ENCODE data around the gene PKHD1.

PKHD1 gene

GRCh38 chr6:52104979-52105378 lies 17.6 kb upstream of the PKHD1 start:
- no peak for DNase-seq

GRCh38 chr6:52103623-52104022 lies 16.2 kb upstream of the PKHD1 start:
- no peak for DNase-seq

DNA sequence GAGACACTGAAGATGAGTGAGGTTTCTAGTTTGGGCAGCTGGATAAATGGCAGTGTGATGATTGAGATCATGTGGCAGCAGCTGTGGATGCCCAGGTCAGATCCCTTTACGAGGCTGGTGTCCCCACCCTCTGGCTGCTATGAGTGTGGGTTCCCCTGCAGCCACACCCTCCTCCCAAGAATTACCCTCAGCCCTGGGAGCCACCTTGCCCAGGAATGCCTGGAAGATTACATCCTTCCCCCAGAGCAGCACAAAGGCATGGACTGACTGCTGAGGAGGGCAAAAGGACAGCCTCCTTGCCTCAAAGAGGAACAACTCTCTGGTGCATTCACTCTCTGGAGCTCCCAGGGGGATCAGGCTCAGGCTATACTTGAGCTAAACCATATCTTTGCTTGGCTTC lies 15.0 kb upstream of the PKHD1 start:
- no peak for DNase-seq

DNA sequence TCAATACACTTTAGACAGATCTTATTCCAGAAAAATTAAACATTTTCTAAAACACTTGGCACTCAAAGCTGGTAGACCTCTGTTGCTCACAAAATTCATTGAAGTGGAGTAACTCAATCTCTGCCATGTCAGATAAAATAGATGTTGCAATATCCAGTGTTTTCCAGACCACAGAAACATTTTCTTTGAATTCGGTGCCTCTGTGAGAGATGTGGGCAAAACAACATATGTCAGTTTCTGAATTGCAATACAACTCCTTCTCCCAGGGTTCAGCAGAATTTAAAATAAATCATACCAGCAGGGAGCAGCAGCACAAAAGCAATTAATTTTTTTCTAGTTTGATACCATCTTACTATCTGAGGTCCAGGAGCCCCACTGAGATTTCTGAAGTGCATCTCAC lies 11.3 kb upstream of the PKHD1 start:
- no peak for DNase-seq

- DNase-seq = no peak
Measured at GRCh38 chr6:52089758-52090348, 2.4 kb upstream of the PKHD1 start.

- DNase-seq = no peak
Measured at GRCh38 chr6:52086741-52087140, 672 bp downstream of the PKHD1 start.

- no peak for DNase-seq
Measured at GRCh38 chr6:52081237-52081636, 6.2 kb downstream of the PKHD1 start.

DNA sequence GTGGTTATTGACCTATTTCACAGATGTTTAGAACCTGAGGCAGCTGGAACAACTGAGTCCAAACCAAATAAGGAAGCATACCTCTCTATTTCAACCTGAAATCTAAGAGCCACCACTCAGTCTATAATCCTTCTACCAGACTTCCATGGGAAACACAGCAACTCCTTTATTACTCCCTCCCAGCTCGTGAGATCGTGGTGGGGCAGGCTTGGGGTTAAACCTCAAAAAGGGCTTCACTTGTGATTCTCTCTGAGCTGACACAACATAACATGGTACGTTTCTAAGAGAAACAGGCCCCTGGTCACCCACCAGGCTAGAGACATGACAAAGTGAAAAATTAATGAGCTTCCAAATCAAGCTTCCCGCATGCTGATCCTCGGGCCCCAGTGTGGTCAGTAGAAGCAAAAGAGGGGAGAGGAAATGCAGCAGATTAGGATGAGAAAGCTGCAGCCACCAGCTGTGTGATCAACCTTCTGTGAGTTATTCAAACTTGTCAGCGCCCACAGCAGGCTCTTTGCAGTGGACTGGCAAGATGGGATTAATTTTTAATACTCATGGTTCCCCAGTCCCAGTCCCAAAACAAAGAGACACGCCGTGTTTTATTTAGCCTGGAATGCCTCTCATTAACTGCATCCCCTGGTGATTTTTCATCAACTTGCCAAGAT lies 9.3 kb downstream of the PKHD1 start:
- no peak for DNase-seq

GRCh38 chr6:52077180-52077884 lies 10.1 kb downstream of the PKHD1 start:
- no peak for DNase-seq

GRCh38 chr6:52076791-52077179 lies 10.6 kb downstream of the PKHD1 start:
- DNase-seq = no peak

DNA sequence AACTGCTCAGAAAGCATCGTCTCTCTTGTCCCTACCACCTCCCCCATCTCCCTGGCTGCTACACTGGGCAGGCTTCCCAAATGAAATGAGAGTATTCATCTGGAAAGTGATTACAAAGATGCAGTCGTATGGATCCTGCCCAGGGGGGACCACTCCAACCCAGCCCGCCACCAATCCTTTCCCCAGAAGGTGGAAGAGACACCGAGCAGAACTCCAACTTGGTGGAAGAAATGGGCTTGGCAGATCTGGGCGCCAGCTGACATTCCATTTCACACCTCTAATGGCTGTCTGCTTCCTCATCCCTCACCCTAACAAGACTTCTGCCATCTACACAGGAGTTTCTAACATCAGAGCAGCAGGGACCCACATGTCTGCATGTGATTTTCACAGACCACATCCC lies 12.7 kb downstream of the PKHD1 start:
- DNase-seq = no peak

DNA sequence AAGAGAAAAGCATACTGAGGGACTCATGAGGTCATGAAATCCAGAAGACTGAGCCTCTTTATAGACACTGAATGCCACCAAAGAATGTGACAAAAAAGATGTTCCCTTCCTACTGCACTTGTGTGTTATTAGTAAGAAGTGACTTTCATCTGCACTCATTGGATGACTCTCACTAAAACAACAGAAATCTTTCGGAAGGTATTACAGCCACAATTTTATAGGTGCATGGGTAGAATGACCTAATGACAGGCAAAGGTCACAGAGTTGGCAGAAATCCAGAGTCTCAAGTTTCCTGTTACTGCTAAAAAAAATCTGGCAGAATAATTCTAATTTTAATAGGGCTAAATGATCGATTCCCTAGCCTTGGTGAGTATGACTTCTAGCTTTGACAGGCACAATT lies 13.3 kb downstream of the PKHD1 start:
- no peak for DNase-seq

GRCh38 chr6:52065621-52066020 lies 21.8 kb downstream of the PKHD1 start:
- no peak for DNase-seq

DNA sequence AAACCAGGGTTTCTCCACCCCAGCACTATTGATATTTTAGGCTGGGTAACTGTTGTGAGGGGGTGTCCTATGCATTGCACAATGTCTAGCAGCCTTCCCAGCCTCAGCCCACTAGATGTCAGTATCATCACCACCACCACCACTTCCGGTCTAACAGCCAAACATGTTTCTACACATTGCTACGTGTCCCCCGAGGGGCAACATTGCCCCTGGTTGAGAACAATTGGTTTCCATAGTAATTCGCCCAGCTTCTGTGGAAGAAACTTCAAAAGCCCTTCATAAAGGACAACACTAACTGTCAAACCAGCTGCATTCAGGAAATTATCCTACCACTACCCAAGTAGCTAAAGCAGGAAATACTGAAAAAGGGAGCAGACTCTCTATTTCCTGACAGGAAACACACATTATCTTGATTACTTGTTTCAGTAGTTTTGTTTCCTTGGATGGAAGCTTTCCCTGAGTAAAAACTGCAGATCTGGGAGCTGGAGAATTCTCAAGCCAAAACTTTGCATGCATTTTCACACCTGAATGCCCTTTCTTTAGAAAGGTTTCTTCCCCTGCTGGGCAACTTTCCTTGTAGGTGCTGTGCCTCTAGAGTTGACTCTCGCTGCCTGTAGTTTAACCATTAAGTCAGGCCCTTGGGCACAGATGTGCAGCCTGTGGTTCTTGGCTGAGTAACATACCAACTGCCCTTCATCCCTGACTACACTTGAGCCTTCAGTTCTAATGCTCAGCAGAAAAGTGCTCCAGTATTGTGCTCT lies 23.6 kb downstream of the PKHD1 start:
- DNase-seq = no peak

GRCh38 chr6:52061481-52061880 lies 25.9 kb downstream of the PKHD1 start:
- no peak for DNase-seq

DNA sequence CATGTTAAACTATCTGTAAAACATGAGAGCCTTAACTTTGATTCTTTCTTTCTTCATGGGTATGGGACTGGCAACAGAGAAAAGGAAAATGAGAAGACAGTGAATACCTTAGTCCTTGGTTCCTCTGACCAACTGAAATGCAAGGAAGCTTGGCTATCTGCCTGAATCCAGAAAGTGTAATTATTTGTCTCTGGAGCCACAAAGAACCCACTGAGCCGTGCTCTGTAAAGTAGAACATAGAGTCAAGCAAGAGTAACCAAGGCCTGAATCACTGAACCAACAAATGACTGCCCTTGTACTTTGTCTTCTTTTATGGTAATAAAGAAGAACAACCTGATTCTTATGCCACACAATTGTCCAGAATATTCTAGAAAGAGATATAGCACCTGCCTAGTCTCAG lies 27.6 kb downstream of the PKHD1 start:
- DNase-seq = no peak

DNA sequence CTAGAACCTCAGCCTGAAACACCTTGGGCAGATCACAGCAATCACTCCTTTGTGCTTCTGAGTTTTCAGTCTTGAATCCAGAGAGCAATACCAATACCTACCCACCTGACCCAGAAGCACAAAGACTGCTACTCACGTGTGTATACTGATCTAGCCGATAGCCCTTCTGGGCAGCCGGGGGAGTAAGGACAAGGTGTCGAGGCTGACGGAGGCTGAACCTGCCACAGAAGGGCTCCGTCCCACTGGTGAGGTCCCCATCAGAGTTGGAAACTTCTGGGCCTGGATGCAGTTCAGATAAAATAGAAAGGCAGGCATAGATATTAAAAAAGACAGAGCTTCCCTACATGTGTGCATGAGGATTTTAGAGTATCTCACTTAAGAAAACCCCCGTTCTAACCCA lies 32.0 kb downstream of the PKHD1 start:
- no peak for DNase-seq

DNA sequence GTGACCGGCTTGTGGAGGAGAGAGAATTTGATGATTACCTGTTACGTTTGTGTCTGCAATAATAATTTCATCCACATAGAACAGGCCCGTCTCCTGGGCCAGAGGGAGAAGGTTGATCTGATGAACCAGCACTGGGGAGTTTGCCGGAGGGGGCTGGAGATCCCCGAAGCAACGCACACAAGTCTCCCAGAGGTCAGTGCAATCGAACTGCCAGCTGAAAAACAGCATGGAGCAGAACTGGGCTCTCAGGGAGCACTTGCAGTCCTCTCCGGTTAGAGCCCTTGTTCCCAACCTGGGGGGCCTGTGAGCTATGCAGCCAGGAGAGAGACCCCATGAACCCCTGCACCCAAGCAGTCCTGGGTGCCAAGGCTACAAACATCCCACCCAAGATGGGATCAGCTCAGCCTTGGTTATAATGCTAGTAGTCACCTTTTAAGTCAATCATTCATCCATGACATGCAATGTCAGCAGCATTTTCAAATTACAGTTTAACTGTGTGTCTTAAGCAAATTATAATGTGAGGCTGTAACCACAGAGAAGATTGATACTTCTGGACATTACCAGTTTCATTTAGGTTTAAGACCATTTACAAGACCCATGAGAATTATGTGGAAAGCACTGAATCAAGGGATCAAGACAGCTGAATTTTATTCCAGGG lies 34.2 kb downstream of the PKHD1 start:
- no peak for DNase-seq

- no peak for DNase-seq
Measured at GRCh38 chr6:52050051-52050405, 37.4 kb downstream of the PKHD1 start.

DNA sequence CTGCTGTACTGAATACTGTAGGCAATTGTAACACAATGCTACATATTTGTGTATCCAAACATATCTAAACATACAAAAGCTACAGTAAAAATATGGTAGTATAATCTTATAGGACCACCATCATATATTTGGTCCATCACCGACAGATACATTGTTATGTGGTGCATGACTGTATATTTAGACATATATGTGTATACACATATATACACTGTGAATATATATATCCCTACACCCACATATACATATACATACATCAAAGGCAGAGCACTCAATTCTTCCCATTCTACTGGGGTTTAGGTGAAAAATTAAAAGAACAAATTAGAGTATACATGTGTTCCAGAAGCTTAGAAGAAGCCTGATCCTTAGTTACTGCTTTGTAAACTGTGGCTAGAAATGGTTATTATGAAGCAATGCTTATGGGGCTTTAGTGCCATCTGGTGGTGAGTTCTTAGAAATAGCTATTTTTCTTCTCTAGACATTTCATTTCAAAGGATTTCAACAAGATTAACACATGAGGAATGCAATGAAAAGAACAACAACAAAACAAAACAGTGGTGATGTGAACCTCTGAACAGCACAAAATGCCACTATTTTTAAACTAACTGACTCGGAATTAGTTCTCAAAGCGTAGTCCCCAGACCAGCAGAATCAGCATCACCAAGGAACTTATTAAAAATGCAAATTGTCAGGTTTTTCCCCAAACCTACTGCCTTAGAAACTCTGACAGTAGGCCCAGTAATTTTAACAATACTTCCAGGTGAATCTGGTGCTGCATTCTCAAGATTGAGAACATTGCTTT lies 38.0 kb downstream of the PKHD1 start:
- DNase-seq = peak; percentile 4

GRCh38 chr6:52046456-52046855 lies 41.0 kb downstream of the PKHD1 start:
- DNase-seq = no peak

- DNase-seq = no peak
Measured at GRCh38 chr6:52045481-52045880, 41.9 kb downstream of the PKHD1 start.

All from SHP77 treated with DMSO at 0.1 percent for 48 hours (cell line).